Peyer's patch (tissue), 4 donors: Measurements from ENCODE around the gene EMCN. TPM values are rescaled to one million over a fixed set of nuclear protein-coding genes. Genes with fewer than 3 reads are reported as not detected.
"Not testable (repeated sequence)": the region's sequence is repeated elsewhere in the genome, so short reads cannot be mapped to it uniquely, and the experiment has no call there.

Experiments used
- DNase-seq, 3 donors: peaks; one replicate each; pipeline ENCODE4 v3.0.0-alpha.2; 2017 to 2019
- H3K27ac ChIP-seq, 4 donors: fragments of 200-600 bp; sonication (generic); one replicate each; pipeline ENCODE4 v1.5.1; 2016 to 2019
- H3K27me3 ChIP-seq, 2 donors: fragments of 200-600 bp; sonication (generic); one replicate each; pipeline ENCODE4 v1.5.1; 2019
- H3K36me3 ChIP-seq, 3 donors: fragments of 200-600 bp; sonication (generic); one replicate each; pipeline ENCODE4 v1.5.1; 2016 to 2019
- H3K4me1 ChIP-seq, 4 donors: fragments of 200-600 bp; sonication (generic); one replicate each; pipeline ENCODE4 v1.5.1; 2016 to 2019
- H3K4me3 ChIP-seq, 4 donors: fragments of 200-600 bp; sonication (generic); 1 replicate in 3 of 4; 2 replicates in 1 of 4; pipeline ENCODE4 v1.5.1; 2016 to 2019; ENCODE audit warnings: mild to moderate bottlenecking in 1 of 4
- H3K9me3 ChIP-seq, 4 donors: fragments of 200-600 bp; sonication (generic); one replicate each; pipeline ENCODE4 v1.5.1; 2016 to 2019; ENCODE audit warnings: mild to moderate bottlenecking in 1 of 4
- CTCF ChIP-seq, 6 experiments: fragments of 450-650 bp in 4 of 6; fragments of 200-600 bp in 2 of 6; sonication (generic) in 1 of 6; IDR thresholded peaks; one replicate each; pipeline ENCODE4 v1.5.1; 2017 to 2019; ENCODE audit warnings: antibody characterized with exemption in 6 of 6, mild to moderate bottlenecking in 3 of 6, moderate library complexity in 1 of 6
- POLR2A ChIP-seq, 2 donors: fragments of 450-650 bp; IDR thresholded peaks; one replicate each; pipeline ENCODE4 v1.5.1; 2017; ENCODE audit warnings: antibody characterized with exemption in 2 of 2, mild to moderate bottlenecking in 2 of 2, moderate library complexity in 2 of 2
- total RNA-seq, 4 donors: library from RNA; depleted of rRNA; stranded (reverse); fragments of >200 nt; gene quantifications; one replicate each; pipeline ENCODE4 v1.1.0, GENCODE V29; 2016

EMCN gene
- total RNA-seq, 4 donors from 2014 or later, result 1.2 to 42.1 (median 3.8) TPM

GRCh38 chr4:100386270-100386669 lies 131.6 kb downstream of the EMCN start:
- DNase-seq, result no peak

GRCh38 chr4:100380401-100380800 lies 137.4 kb downstream of the EMCN start:
- not testable (repeated sequence) for H3K4me3 ChIP-seq, H3K27me3 ChIP-seq, DNase-seq

More at GRCh38 chr4:100386270-100386669, 131.6 kb downstream of the EMCN start:
- no peaks in the 10 kb centered on the region for H3K27me3 ChIP-seq
- no peaks in the 10 kb centered on the region for H3K36me3 ChIP-seq
- no peaks in the 10 kb centered on the region for H3K4me1 ChIP-seq
- TF ChIP-seq CTCF (IDR thresholded peaks at IDR 0.05) (no peak), POLR2A (IDR thresholded peaks at IDR 0.05) (no peak)
- H3K4me3 ChIP-seq, result no peak overlapping the region
- no peaks in the 10 kb centered on the region for H3K9me3 ChIP-seq
- no peak overlapping the region for H3K27ac ChIP-seq

GRCh38 chr4:100379583-100380105 lies 138.2 kb downstream of the EMCN start:
- H3K36me3 ChIP-seq, result no peaks in the 10 kb centered on the region
- no peak for DNase-seq
- H3K4me3 ChIP-seq, result no peak overlapping the region
- H3K4me1 ChIP-seq, result no peaks in the 10 kb centered on the region
- no peak overlapping the region for H3K27ac ChIP-seq
- no peaks in the 10 kb centered on the region for H3K9me3 ChIP-seq
- no peaks in the 10 kb centered on the region for H3K27me3 ChIP-seq
- TF ChIP-seq CTCF (IDR thresholded peaks at IDR 0.05) (no peak), POLR2A (IDR thresholded peaks at IDR 0.05) (no peak)

More at GRCh38 chr4:100380401-100380800, 137.4 kb downstream of the EMCN start:
- H3K27ac ChIP-seq, H3K9me3 ChIP-seq, H3K36me3 ChIP-seq, H3K4me1 ChIP-seq: not testable (repeated sequence)

GRCh38 chr4:100372432-100372831 lies 145.4 kb downstream of the EMCN start:
- TF ChIP-seq CTCF (IDR thresholded peaks at IDR 0.05), result no peak
- TF ChIP-seq POLR2A (IDR thresholded peaks at IDR 0.05), result no peak
- no peaks in the 10 kb centered on the region for H3K9me3 ChIP-seq

GRCh38 chr4:100369871-100370270 lies 148.0 kb downstream of the EMCN start:
- DNase-seq, result no peak
- H3K9me3 ChIP-seq, result no peaks in the 10 kb centered on the region
- H3K4me1 ChIP-seq, result no peaks in the 10 kb centered on the region
- no peak for TF ChIP-seq CTCF (IDR thresholded peaks at IDR 0.05)
- no peak for TF ChIP-seq POLR2A (IDR thresholded peaks at IDR 0.05)
- no peaks in the 10 kb centered on the region for H3K27me3 ChIP-seq
- no peaks in the 10 kb centered on the region for H3K36me3 ChIP-seq
- H3K27ac ChIP-seq, result no peak overlapping the region
- no peak overlapping the region for H3K4me3 ChIP-seq

More at GRCh38 chr4:100372432-100372831, 145.4 kb downstream of the EMCN start:
- no peak for DNase-seq
- Histone ChIP-seq H3K4me1 (no peaks in the 10 kb centered on the region), H3K4me3 (no peak overlapping the region), H3K27ac (no peak overlapping the region), H3K36me3 (no peaks in the 10 kb centered on the region), H3K27me3 (no peaks in the 10 kb centered on the region)

GRCh38 chr4:100367451-100367850 lies 150.4 kb downstream of the EMCN start:
- TF ChIP-seq POLR2A (IDR thresholded peaks at IDR 0.05) (no peak), CTCF (IDR thresholded peaks at IDR 0.05) (no peak)
- Histone ChIP-seq H3K27me3 (no peaks in the 10 kb centered on the region), H3K4me3 (no peak overlapping the region), H3K9me3 (no peaks in the 10 kb centered on the region), H3K27ac (no peak overlapping the region), H3K4me1 (no peaks in the 10 kb centered on the region), H3K36me3 (no peaks in the 10 kb centered on the region)
- no peak for DNase-seq
